ENCODE results near the gene ANKZF1.

GRCh38 chr2:219268294-219268693 is 38.7 kb downstream of the ANKZF1 start:
- TF ChIP-seq, protein P1, sequence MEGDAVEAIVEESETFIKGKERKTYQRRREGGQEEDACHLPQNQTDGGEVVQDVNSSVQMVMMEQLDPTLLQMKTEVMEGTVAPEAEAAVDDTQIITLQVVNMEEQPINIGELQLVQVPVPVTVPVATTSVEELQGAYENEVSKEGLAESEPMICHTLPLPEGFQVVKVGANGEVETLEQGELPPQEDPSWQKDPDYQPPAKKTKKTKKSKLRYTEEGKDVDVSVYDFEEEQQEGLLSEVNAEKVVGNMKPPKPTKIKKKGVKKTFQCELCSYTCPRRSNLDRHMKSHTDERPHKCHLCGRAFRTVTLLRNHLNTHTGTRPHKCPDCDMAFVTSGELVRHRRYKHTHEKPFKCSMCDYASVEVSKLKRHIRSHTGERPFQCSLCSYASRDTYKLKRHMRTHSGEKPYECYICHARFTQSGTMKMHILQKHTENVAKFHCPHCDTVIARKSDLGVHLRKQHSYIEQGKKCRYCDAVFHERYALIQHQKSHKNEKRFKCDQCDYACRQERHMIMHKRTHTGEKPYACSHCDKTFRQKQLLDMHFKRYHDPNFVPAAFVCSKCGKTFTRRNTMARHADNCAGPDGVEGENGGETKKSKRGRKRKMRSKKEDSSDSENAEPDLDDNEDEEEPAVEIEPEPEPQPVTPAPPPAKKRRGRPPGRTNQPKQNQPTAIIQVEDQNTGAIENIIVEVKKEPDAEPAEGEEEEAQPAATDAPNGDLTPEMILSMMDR (IDR thresholded peaks at IDR 0.05), result no peak
- TF ChIP-seq POLR2A (IDR thresholded peaks at IDR 0.05), result no peak
